ENCODE results near the gene GYS1. TPM values are rescaled to one million over a fixed set of nuclear protein-coding genes. Genes with fewer than 3 reads are reported as not detected.
"Not testable (repeated sequence)": the region's sequence is repeated elsewhere in the genome, so short reads cannot be mapped to it uniquely, and the experiment has no call there.

The GYS1 gene
- total and polyA plus RNA-seq, 12 donors, result 114 to 245 (median 183) TPM

- H3K4me1 ChIP-seq, result peaks cover 0 to 13% (median 5%) of the 10 kb centered on the region in 9 donors
- no peak for DNase-seq
- TF ChIP-seq, protein P1, sequence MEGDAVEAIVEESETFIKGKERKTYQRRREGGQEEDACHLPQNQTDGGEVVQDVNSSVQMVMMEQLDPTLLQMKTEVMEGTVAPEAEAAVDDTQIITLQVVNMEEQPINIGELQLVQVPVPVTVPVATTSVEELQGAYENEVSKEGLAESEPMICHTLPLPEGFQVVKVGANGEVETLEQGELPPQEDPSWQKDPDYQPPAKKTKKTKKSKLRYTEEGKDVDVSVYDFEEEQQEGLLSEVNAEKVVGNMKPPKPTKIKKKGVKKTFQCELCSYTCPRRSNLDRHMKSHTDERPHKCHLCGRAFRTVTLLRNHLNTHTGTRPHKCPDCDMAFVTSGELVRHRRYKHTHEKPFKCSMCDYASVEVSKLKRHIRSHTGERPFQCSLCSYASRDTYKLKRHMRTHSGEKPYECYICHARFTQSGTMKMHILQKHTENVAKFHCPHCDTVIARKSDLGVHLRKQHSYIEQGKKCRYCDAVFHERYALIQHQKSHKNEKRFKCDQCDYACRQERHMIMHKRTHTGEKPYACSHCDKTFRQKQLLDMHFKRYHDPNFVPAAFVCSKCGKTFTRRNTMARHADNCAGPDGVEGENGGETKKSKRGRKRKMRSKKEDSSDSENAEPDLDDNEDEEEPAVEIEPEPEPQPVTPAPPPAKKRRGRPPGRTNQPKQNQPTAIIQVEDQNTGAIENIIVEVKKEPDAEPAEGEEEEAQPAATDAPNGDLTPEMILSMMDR (IDR thresholded peaks at IDR 0.05), result no peak
- intact Hi-C loops (cut with DNase I), result no loop called here
- no peaks in the 10 kb centered on the region for H3K9me3 ChIP-seq
- no peak overlapping the region for H3K4me3 ChIP-seq
- WGBS, 2 donors, result 86% methylated on average over 18 of the region's 18 CpGs
- no peak overlapping the region for H3K27ac ChIP-seq
- ATAC-seq, result peak in 1 of 8 donors; percentile 10
- H3K36me3 ChIP-seq, result peaks cover 0 to 60% (median 25%) of the 10 kb centered on the region in 9 donors
- no peaks in the 10 kb centered on the region for H3K27me3 ChIP-seq
These were observed 70.3 kb downstream of the GYS1 start for GRCh38 chr19:48922548-48923490.

- peaks cover 0 to 7% (median 2%) of the 10 kb centered on the region in 9 donors for H3K4me1 ChIP-seq
- H3K36me3 ChIP-seq, result peaks cover 0 to 69% (median 31%) of the 10 kb centered on the region in 9 donors
- DNase-seq (no peak), ATAC-seq (peak in 1 of 8 donors; percentile 32)
- WGBS, 2 donors, result 90 to 91% methylated on average over 12 of the region's 12 CpGs
- no peaks in the 10 kb centered on the region for H3K27me3 ChIP-seq
- intact Hi-C loops (cut with DNase I), result no loop called here
- no peaks in the 10 kb centered on the region for H3K9me3 ChIP-seq
- TF ChIP-seq, protein P1 (IDR thresholded peaks at IDR 0.05), result no peak
- H3K4me3 ChIP-seq, result no peak overlapping the region
- H3K27ac ChIP-seq, result no peak overlapping the region
These were observed 71.2 kb downstream of the GYS1 start for GRCh38 chr19:48921721-48922500.

- Histone ChIP-seq H3K36me3 (peaks cover 0 to 79% (median 38%) of the 10 kb centered on the region in 9 donors), H3K27me3 (no peaks in the 10 kb centered on the region), H3K4me1 (no peaks in the 10 kb centered on the region), H3K9me3 (no peaks in the 10 kb centered on the region), H3K27ac (no peak overlapping the region), H3K4me3 (no peak overlapping the region)
- TF ChIP-seq, protein P1 (IDR thresholded peaks at IDR 0.05), result no peak
- intact Hi-C loops (cut with DNase I), result no loop called here
- 88 to 89% methylated on average over 10 of the region's 10 CpGs for WGBS, 2 donors
- ATAC-seq, result peak in 1 of 8 donors; percentile 17
- DNase-seq, result no peak
These were observed 72.2 kb downstream of the GYS1 start for GRCh38 chr19:48920949-48921348.

DNA sequence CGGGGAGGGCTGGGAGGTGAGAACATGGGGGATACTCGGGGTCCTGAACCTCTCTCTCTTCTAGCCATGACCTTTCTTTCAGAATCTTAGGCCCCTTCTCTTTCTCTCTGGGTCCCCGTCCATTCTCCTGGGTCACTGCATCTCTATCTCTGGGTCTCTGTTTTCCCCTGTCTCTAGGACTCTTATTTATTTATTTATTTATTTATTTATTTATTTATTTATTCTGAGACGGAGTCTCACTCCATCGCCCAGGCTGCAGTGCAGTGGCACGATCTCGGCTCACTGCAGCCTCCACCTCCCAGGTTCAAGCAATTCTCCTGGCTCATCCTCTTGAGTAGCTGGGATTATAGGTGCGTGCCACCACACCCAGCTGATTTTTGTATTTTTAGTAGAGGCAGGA lies 73.8 kb downstream of the GYS1 start:
- ATAC-seq; H3K27me3 ChIP-seq; DNase-seq; H3K4me3 ChIP-seq; intact Hi-C loops (cut with DNase I); H3K27ac ChIP-seq; H3K4me1 ChIP-seq; H3K9me3 ChIP-seq: not testable (repeated sequence)
- WGBS, 2 donors, result 93 to 98% methylated on average over 8 of the region's 8 CpGs
- H3K36me3 ChIP-seq, result peaks cover 0 to 96% (median 46%) of the 10 kb centered on the region in 9 donors
